Activated naive CD4-positive, alpha-beta T cell treated with Interleukin-2 at 50 U/mL for 16 hours (primary cell): Measurements from ENCODE around the gene C9orf40.

Experiments
- DNase-seq: peaks from one replicate; pipeline ENCODE4 v3.0.0-alpha.2; 2020

Gene C9orf40

GRCh38 chr9:74952201-74953151 lies at the start of gene C9orf40:
TSS of gene C9orf40 (minus strand) at chr9:74952912. CDS start at chr9:74952611, 301 bp downstream.
- peak; percentile 92 for DNase-seq

GRCh38 chr9:75001719-75002421 lies 49.2 kb upstream of the C9orf40 start:
- DNase-seq = no peak

- no peak for DNase-seq
Measured at GRCh38 chr9:75000835-75001234, 48.1 kb upstream of the C9orf40 start.

- DNase-seq = no peak
Measured at GRCh38 chr9:74985041-74985440, 32.3 kb upstream of the C9orf40 start.

- no peak for DNase-seq
Measured at GRCh38 chr9:74983709-74984108, 31.0 kb upstream of the C9orf40 start.

GRCh38 chr9:74979844-74980243 lies 27.1 kb upstream of the C9orf40 start:
- no peak for DNase-seq

- DNase-seq = no peak
Measured at GRCh38 chr9:74977287-74977686, 24.6 kb upstream of the C9orf40 start.

- DNase-seq = no peak
Measured at GRCh38 chr9:74975538-74975937, 22.8 kb upstream of the C9orf40 start.

GRCh38 chr9:74974558-74974957 lies 21.8 kb upstream of the C9orf40 start:
- DNase-seq = no peak

GRCh38 chr9:74973714-74974113 lies 21.0 kb upstream of the C9orf40 start:
- no peak for DNase-seq

GRCh38 chr9:74963056-74963455 lies 10.3 kb upstream of the C9orf40 start:
- DNase-seq = no peak

GRCh38 chr9:74961496-74961895 lies 8.8 kb upstream of the C9orf40 start:
- no peak for DNase-seq

- no peak for DNase-seq
Measured at GRCh38 chr9:74960561-74960960, 7.8 kb upstream of the C9orf40 start.

GRCh38 chr9:74958587-74958986 lies 5.9 kb upstream of the C9orf40 start:
- DNase-seq = no peak

- DNase-seq = peak; percentile 3
Measured at GRCh38 chr9:74953235-74953751, 581 bp upstream of the C9orf40 start.

- DNase-seq = peak; percentile 54
Measured at GRCh38 chr9:74951725-74952151, 974 bp downstream of the C9orf40 start.

GRCh38 chr9:74951107-74951720 lies 1.5 kb downstream of the C9orf40 start:
- no peak for DNase-seq

GRCh38 chr9:74949859-74950855 lies 2.6 kb downstream of the C9orf40 start:
- no peak for DNase-seq

- no peak for DNase-seq
Measured at GRCh38 chr9:74948937-74949336, 3.8 kb downstream of the C9orf40 start.

- no peak for DNase-seq
Measured at GRCh38 chr9:74946686-74947085, 6.0 kb downstream of the C9orf40 start.

- peak; percentile 45 for DNase-seq
Measured at GRCh38 chr9:74942801-74943200, 9.9 kb downstream of the C9orf40 start.

GRCh38 chr9:74940600-74940999 lies 12.1 kb downstream of the C9orf40 start:
- DNase-seq = no peak
